Measurements from ENCODE around the gene ATP8B4. TPM values are rescaled to one million over a fixed set of nuclear protein-coding genes. Genes with fewer than 3 reads are reported as not detected.

The ATP8B4 gene
- total RNA-seq, 2 experiments from 2014 or later = 0.31 TPM; not detected in 1

- no peaks in the 10 kb centered on the region for H3K36me3 ChIP-seq (ENCODE audit: insufficient read depth, low read length)
- no peaks in the 10 kb centered on the region for H3K4me1 Mint-ChIP-seq (ENCODE audit: low read depth)
- no peak overlapping the region for H3K27ac Mint-ChIP-seq
- H3K27ac ChIP-seq (ENCODE audit: low read depth in 1 of 2, low read length in 2 of 2) = no peak overlapping the region
- DNase-seq = no peak
- ATAC-seq (ENCODE audit: poor library complexity) = no peak
- TF ChIP-seq, protein P1, sequence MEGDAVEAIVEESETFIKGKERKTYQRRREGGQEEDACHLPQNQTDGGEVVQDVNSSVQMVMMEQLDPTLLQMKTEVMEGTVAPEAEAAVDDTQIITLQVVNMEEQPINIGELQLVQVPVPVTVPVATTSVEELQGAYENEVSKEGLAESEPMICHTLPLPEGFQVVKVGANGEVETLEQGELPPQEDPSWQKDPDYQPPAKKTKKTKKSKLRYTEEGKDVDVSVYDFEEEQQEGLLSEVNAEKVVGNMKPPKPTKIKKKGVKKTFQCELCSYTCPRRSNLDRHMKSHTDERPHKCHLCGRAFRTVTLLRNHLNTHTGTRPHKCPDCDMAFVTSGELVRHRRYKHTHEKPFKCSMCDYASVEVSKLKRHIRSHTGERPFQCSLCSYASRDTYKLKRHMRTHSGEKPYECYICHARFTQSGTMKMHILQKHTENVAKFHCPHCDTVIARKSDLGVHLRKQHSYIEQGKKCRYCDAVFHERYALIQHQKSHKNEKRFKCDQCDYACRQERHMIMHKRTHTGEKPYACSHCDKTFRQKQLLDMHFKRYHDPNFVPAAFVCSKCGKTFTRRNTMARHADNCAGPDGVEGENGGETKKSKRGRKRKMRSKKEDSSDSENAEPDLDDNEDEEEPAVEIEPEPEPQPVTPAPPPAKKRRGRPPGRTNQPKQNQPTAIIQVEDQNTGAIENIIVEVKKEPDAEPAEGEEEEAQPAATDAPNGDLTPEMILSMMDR (IDR thresholded peaks at IDR 0.05) = no peak
- no peak overlapping the region for H3K4me3 Mint-ChIP-seq
- no peak overlapping the region for H3K4me3 ChIP-seq (ENCODE audit: low read length)
- intact Hi-C loops (cut with DNase I, micrococcal nuclease) = no loop called here
- POLR2A ChIA-PET = no interaction called here
- no peaks in the 10 kb centered on the region for H3K27me3 ChIP-seq (ENCODE audit: control insufficient read depth in 1 of 2, insufficient read depth in 2 of 2, low read length in 2 of 2)
- CTCF ChIA-PET = no interaction called here
- H3K9me3 ChIP-seq (ENCODE audit: control insufficient read depth in 1 of 2, insufficient read depth in 1 of 2, low read length in 2 of 2) = peaks cover 0 to under 1% of the 10 kb centered on the region in 2 experiments
- H3K36me3 Mint-ChIP-seq (ENCODE audit: low read depth) = no peaks in the 10 kb centered on the region
- no peaks in the 10 kb centered on the region for H3K9me3 Mint-ChIP-seq
- no peaks in the 10 kb centered on the region for H3K4me1 ChIP-seq (ENCODE audit: insufficient read depth, low read length)
- H3K27me3 Mint-ChIP-seq = no peaks in the 10 kb centered on the region
Observed at GRCh38 chr15:50077651-50078050, 41.4 kb downstream of the ATP8B4 start.

DNA sequence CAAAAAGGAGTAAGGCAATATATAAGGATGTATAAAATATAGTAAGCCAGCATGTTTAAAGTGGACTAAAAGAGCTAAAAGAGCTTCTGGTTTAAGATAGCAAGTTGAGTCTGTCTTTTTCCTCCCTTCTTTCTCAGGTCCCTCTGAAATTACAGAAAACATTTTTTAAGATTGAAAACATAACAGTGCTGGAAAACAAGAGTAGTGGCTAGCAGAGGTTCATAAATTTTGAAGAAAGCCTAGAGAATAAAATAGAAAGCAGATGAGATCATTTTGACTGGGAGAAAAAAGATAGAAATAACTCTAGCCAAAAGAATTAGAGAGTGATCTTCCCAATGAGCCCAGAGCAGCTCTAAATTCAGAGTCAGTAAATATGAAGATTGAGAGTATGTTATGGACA lies 41.9 kb downstream of the ATP8B4 start:
- intact Hi-C loops (cut with DNase I, micrococcal nuclease) = no loop called here
- H3K36me3 Mint-ChIP-seq (ENCODE audit: low read depth) = no peaks in the 10 kb centered on the region

GRCh38 chr15:50075319-50075718 lies 43.7 kb downstream of the ATP8B4 start:
- Histone ChIP-seq H3K4me3 (ENCODE audit: low read length) (no peak overlapping the region), H3K27me3 (ENCODE audit: control insufficient read depth in 1 of 2, insufficient read depth in 2 of 2, low read length in 2 of 2) (peaks cover 0 to 7% of the 10 kb centered on the region in 2 experiments), H3K27ac (ENCODE audit: low read depth in 1 of 2, low read length in 2 of 2) (no peak overlapping the region), H3K9me3 (ENCODE audit: control insufficient read depth in 1 of 2, insufficient read depth in 1 of 2, low read length in 2 of 2) (peaks cover 0 to 3% of the 10 kb centered on the region in 2 experiments), H3K4me1 (ENCODE audit: insufficient read depth, low read length) (no peaks in the 10 kb centered on the region), H3K36me3 (ENCODE audit: insufficient read depth, low read length) (no peaks in the 10 kb centered on the region)
- intact Hi-C loops (cut with DNase I, micrococcal nuclease) = no loop called here
- POLR2A ChIA-PET = no interaction called here
- no peak overlapping the region for H3K27ac Mint-ChIP-seq
- CTCF ChIA-PET = no interaction called here
- H3K4me1 Mint-ChIP-seq (ENCODE audit: low read depth) = no peaks in the 10 kb centered on the region
- H3K27me3 Mint-ChIP-seq = no peaks in the 10 kb centered on the region
- no peaks in the 10 kb centered on the region for H3K9me3 Mint-ChIP-seq
- no peak overlapping the region for H3K4me3 Mint-ChIP-seq
- no peaks in the 10 kb centered on the region for H3K36me3 Mint-ChIP-seq (ENCODE audit: low read depth)
- ATAC-seq (ENCODE audit: poor library complexity) = no peak
- no peak for DNase-seq
- TF ChIP-seq, protein P1 (IDR thresholded peaks at IDR 0.05) = no peak

More for the DNA sequence above, 41.9 kb downstream of the ATP8B4 start:
- no peak overlapping the region for H3K27ac ChIP-seq (ENCODE audit: low read depth in 1 of 2, low read length in 2 of 2)
- no peak for ATAC-seq (ENCODE audit: poor library complexity)
- CTCF ChIA-PET = no interaction called here
- H3K9me3 ChIP-seq (ENCODE audit: control insufficient read depth in 1 of 2, insufficient read depth in 1 of 2, low read length in 2 of 2) = peaks cover 0 to 3% of the 10 kb centered on the region in 2 experiments
- no peaks in the 10 kb centered on the region for H3K27me3 ChIP-seq (ENCODE audit: control insufficient read depth in 1 of 2, insufficient read depth in 2 of 2, low read length in 2 of 2)
- Mint-ChIP-seq H3K9me3 (no peaks in the 10 kb centered on the region), H3K27me3 (no peaks in the 10 kb centered on the region), H3K27ac (no peak overlapping the region), H3K4me1 (ENCODE audit: low read depth) (no peaks in the 10 kb centered on the region), H3K4me3 (no peak overlapping the region)
- POLR2A ChIA-PET = no interaction called here
- no peaks in the 10 kb centered on the region for H3K4me1 ChIP-seq (ENCODE audit: insufficient read depth, low read length)
- TF ChIP-seq, protein P1 (IDR thresholded peaks at IDR 0.05) = no peak
- no peaks in the 10 kb centered on the region for H3K36me3 ChIP-seq (ENCODE audit: insufficient read depth, low read length)
- no peak for DNase-seq
- H3K4me3 ChIP-seq (ENCODE audit: low read length) = no peak overlapping the region

Measured in CD4-positive, alpha-beta T cell (primary cell).